ENCODE measurements around the gene OSBPL10.

DNA sequence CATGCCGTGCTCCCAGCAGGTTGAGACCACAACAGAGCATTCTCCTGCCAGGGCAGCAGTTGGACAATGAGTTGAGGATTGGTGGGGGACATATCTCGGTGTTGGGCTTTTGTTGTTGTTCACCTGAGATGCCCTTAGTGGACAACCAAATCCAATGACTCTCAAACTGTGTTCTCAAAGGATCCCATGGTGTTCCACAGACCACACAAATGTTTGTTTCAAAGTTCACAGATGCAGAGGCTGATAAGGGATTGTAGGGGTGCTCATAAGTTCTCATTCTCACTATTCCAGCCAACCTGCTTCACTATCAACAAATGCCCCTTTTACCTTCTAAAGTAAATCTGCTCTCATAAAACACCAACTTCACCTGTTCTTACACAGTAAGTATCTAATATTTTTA lies 159.9 kb downstream of the OSBPL10 start:
- TF ChIP-seq, protein P1, sequence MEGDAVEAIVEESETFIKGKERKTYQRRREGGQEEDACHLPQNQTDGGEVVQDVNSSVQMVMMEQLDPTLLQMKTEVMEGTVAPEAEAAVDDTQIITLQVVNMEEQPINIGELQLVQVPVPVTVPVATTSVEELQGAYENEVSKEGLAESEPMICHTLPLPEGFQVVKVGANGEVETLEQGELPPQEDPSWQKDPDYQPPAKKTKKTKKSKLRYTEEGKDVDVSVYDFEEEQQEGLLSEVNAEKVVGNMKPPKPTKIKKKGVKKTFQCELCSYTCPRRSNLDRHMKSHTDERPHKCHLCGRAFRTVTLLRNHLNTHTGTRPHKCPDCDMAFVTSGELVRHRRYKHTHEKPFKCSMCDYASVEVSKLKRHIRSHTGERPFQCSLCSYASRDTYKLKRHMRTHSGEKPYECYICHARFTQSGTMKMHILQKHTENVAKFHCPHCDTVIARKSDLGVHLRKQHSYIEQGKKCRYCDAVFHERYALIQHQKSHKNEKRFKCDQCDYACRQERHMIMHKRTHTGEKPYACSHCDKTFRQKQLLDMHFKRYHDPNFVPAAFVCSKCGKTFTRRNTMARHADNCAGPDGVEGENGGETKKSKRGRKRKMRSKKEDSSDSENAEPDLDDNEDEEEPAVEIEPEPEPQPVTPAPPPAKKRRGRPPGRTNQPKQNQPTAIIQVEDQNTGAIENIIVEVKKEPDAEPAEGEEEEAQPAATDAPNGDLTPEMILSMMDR (IDR thresholded peaks at IDR 0.05), result no peak
- TF ChIP-seq POLR2A (IDR thresholded peaks at IDR 0.05) (no peak), POLR2AphosphoS5 (IDR thresholded peaks at IDR 0.05) (no peak)

Data from prostate gland (tissue), 2 donors.